CD14-positive monocyte (primary cell): ENCODE measurements around the gene SAMD13. TPM values are rescaled to one million over a fixed set of nuclear protein-coding genes. Genes with fewer than 3 reads are reported as not detected.
A peak's percentile ranks its signal among the peaks of the same experiment; 100 is the strongest.

Experiments
- DNase-seq, 3 donors: peaks; one replicate each; pipeline ENCODE4 v3.0.0-alpha.2; 2011 to 2022
- H2AFZ ChIP-seq: 2 replicates; pipeline ENCODE4 v1.6.0; 2012; ENCODE audit warnings: mild to moderate bottlenecking, low read depth, low read length, inconsistent platforms; ENCODE audit not compliant: insufficient read depth, poor library complexity, severe bottlenecking
- H3K27ac ChIP-seq, 2 donors: 1 replicate in 1 of 2; 2 replicates in 1 of 2; pipeline ENCODE4 v1.5.1; 2012 to 2013; ENCODE audit warnings: low read length in 2 of 2, control low read depth in 1 of 2, inconsistent platforms in 1 of 2, low read depth in 1 of 2, mild to moderate bottlenecking in 1 of 2
- H3K27me3 ChIP-seq, 2 donors: one replicate each; pipeline versions ENCODE4 v1.6.0 to v1.6.1; 2011 to 2013; ENCODE audit warnings: low read length in 2 of 2; ENCODE audit not compliant: control insufficient read depth in 2 of 2, insufficient read depth in 2 of 2
- H3K36me3 ChIP-seq, 2 donors: replicated peaks in 1 of 2; 1 replicate in 1 of 2; 2 replicates in 1 of 2; pipeline versions ENCODE4 v1.5.1 to v1.6.1; 2012 to 2013; ENCODE audit warnings: low read length in 2 of 2, control low read depth in 1 of 2, inconsistent platforms in 1 of 2, mild to moderate bottlenecking in 1 of 2; ENCODE audit not compliant: insufficient read depth in 2 of 2, control insufficient read depth in 1 of 2
- H3K4me1 ChIP-seq, 2 donors: 1 replicate in 1 of 2; 2 replicates in 1 of 2; pipeline versions ENCODE4 v1.5.1 to v1.6.1; 2012 to 2013; ENCODE audit warnings: low read length in 2 of 2, control low read depth in 1 of 2, inconsistent platforms in 1 of 2, mild to moderate bottlenecking in 1 of 2, moderate library complexity in 1 of 2; ENCODE audit not compliant: insufficient read depth in 2 of 2, control insufficient read depth in 1 of 2
- H3K4me2 ChIP-seq: replicated peaks from 2 replicates; pipeline ENCODE3; 2012; ENCODE audit warnings: low read length, moderate library complexity, mild to moderate bottlenecking; ENCODE audit not compliant: poor library complexity, severe bottlenecking; ENCODE audit errors: extremely low read depth
- H3K4me3 ChIP-seq, 3 experiments: fragments of 200-600 bp in 1 of 3; sonication (generic) in 1 of 3; replicated peaks in 1 of 3; 1 replicate in 2 of 3; 2 replicates in 1 of 3; pipeline ENCODE4 v1.5.1; 2011 to 2013; ENCODE audit warnings: low read length in 3 of 3, mild to moderate bottlenecking in 3 of 3, control low read depth in 2 of 3, low read depth in 2 of 3, inconsistent platforms in 1 of 3, moderate library complexity in 1 of 3
- H3K79me2 ChIP-seq: 2 replicates; pipeline ENCODE4 v1.6.0; 2012; ENCODE audit warnings: mild to moderate bottlenecking, control low read depth, inconsistent platforms, low read length, moderate library complexity; ENCODE audit not compliant: insufficient read depth
- H3K9ac ChIP-seq: 2 replicates; pipeline ENCODE4 v1.6.0; 2017; ENCODE audit warnings: low read length, mild to moderate bottlenecking; ENCODE audit not compliant: insufficient read depth, poor library complexity, severe bottlenecking
- H3K9me3 ChIP-seq, 2 donors: replicated peaks in 1 of 2; 1 replicate in 1 of 2; 2 replicates in 1 of 2; pipeline versions ENCODE4 v1.5.1 to v1.6.1; 2012 to 2013; ENCODE audit warnings: low read length in 2 of 2, control low read depth in 1 of 2; ENCODE audit not compliant: control insufficient read depth in 1 of 2, insufficient read depth in 1 of 2
- H4K20me1 ChIP-seq: 2 replicates; pipeline ENCODE4 v1.6.0; 2012; ENCODE audit warnings: mild to moderate bottlenecking, low read length, control low read depth, moderate library complexity; ENCODE audit not compliant: insufficient read depth
- H3K27ac Mint-ChIP-seq, 7 donors: one replicate each; pipeline ENCODE4 v1.8.0; 2020; ENCODE audit warnings: mild to moderate bottlenecking in 7 of 7, mixed read lengths in 7 of 7, moderate library complexity in 6 of 7, inconsistent platforms in 2 of 7
- H3K27me3 Mint-ChIP-seq, 3 donors: one replicate each; pipeline ENCODE4 v1.8.0; 2021 to 2022; ENCODE audit warnings: low read depth in 3 of 3, mild to moderate bottlenecking in 3 of 3, mixed read lengths in 3 of 3, moderate library complexity in 3 of 3, inconsistent platforms in 1 of 3
- H3K36me3 Mint-ChIP-seq, 2 donors: one replicate each; pipeline ENCODE4 v1.8.0; 2020; ENCODE audit warnings: mixed read lengths in 2 of 2, inconsistent platforms in 1 of 2, mild to moderate bottlenecking in 1 of 2
- H3K4me1 Mint-ChIP-seq: one replicate; pipeline ENCODE4 v1.8.0; 2020; ENCODE audit warnings: mild to moderate bottlenecking, mixed read lengths
- H3K4me3 Mint-ChIP-seq, 2 donors: one replicate each; pipeline ENCODE4 v1.8.0; 2020; ENCODE audit warnings: mild to moderate bottlenecking in 2 of 2, mixed read lengths in 2 of 2, moderate library complexity in 1 of 2
- H3K9me3 Mint-ChIP-seq, 7 donors: one replicate each; pipeline ENCODE4 v1.8.0; 2020 to 2022; ENCODE audit warnings: mixed read lengths in 7 of 7, mild to moderate bottlenecking in 6 of 7, moderate library complexity in 6 of 7, inconsistent platforms in 2 of 7
- CTCF ChIP-seq: fragments of 200-600 bp; IDR thresholded peaks from one replicate; pipeline ENCODE4 v1.8.0; 2022; ENCODE audit warnings: antibody characterized with exemption, mild to moderate bottlenecking
- WGBS: methylation state at CpG from one replicate; pipeline ENCODE4 v1.1.5; 2013; ENCODE audit warnings: missing lambda C conversion rate; ENCODE audit not compliant: insufficient coverage; 5-methylcytosine and 5-hydroxymethylcytosine counted together
- intact Hi-C, 2 donors: fragments of 100-400 bp; cut with micrococcal nuclease; formaldehyde crosslinking; loops; one replicate each; pipeline versions ENCODE4 v1.15.0 to v1.15.1; 2023
- polyA plus RNA-seq, 3 donors: library from polyadenylated mRNA; depleted of rRNA in 1 of 3; unstranded in 2 of 3; stranded (reverse) in 1 of 3; fragments of 300-500 nt in 2 of 3; fragments of >200 nt in 1 of 3; fragmentation: Illumina TruSeq in 2 of 3; gene quantifications; 1 replicate in 2 of 3; 2 replicates in 1 of 3; pipeline ENCODE4 v1.2.3, GENCODE V29; 2012 to 2021

Gene SAMD13
- polyA plus RNA-seq, 3 donors = 0.33 to 0.56 (median 0.39) TPM

DNA sequence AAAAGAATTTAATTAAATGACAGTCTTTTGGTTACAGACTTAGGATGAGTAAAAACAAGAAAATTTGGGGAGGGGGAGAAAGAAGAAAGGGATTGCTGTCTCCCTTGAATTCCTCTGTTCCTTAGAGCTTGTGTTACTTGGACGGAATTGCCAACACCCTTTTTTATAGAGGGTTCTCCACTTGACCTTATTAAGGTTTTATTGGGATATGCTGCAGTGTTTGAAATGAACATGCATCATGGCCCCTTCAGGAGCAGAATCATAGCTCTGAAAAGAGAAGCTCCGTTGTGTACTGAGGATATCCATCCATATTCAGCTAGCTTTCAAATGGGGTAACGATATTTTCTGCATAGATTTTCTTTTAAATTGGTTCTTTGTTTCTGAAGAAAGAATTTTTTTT, 48.6 kb downstream of the SAMD13 start:
- H3K4me1 Mint-ChIP-seq = no peaks in the 10 kb centered on the region
- intact Hi-C loops = no loop called here

DNA sequence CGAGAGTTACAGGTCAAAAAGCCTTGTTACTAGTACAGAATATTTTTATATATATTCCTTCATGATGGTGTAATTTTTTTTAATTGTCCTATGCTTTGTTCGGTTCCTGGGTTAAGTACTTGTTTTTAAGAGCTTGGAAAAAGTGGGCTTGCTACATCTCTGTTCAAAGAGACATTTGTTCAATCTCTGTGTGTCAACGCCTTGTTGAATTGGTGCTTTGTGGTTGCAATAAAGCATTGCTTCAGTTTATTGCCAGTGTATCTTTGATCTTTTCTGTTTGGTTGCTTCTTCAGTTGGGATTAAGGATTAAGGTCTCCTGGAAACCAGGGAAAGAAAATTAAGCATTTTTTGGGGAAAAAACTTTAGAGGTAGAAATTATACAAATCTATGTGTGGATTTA, 49.0 kb downstream of the SAMD13 start:
- Histone ChIP-seq H3K27ac (no peak overlapping the region), H3K9ac (no peak overlapping the region), H3K4me3 (no peak overlapping the region), H3K36me3 (no peaks in the 10 kb centered on the region), H4K20me1 (no peaks in the 10 kb centered on the region), H3K79me2 (no peaks in the 10 kb centered on the region), H3K4me1 (no peaks in the 10 kb centered on the region), H2AFZ (no peak overlapping the region), H3K4me2 (no peak overlapping the region), H3K9me3 (no peaks in the 10 kb centered on the region), H3K27me3 (no peaks in the 10 kb centered on the region)
- H3K4me3 Mint-ChIP-seq = no peak overlapping the region
- intact Hi-C loops = no loop called here
- H3K36me3 Mint-ChIP-seq = no peaks in the 10 kb centered on the region
- H3K4me1 Mint-ChIP-seq = no peaks in the 10 kb centered on the region
- peak overlapping the region in 1 of 7 donors; percentile 20 for H3K27ac Mint-ChIP-seq
- DNase-seq = no peak
- 100% methylated on average over 1 of the region's 3 CpGs for WGBS
- H3K27me3 Mint-ChIP-seq = no peaks in the 10 kb centered on the region
- peaks cover 0 to 2% (median 0%) of the 10 kb centered on the region in 7 donors for H3K9me3 Mint-ChIP-seq
- no peak for TF ChIP-seq CTCF

More for the DNA sequence above, 48.6 kb downstream of the SAMD13 start:
- Histone ChIP-seq H3K79me2 (no peaks in the 10 kb centered on the region), H3K9ac (no peak overlapping the region), H3K27me3 (no peaks in the 10 kb centered on the region), H3K27ac (no peak overlapping the region), H3K4me2 (no peak overlapping the region), H3K4me1 (no peaks in the 10 kb centered on the region), H3K4me3 (no peak overlapping the region), H3K9me3 (no peaks in the 10 kb centered on the region), H3K36me3 (no peaks in the 10 kb centered on the region), H4K20me1 (no peaks in the 10 kb centered on the region), H2AFZ (no peak overlapping the region)
- Mint-ChIP-seq H3K36me3 (no peaks in the 10 kb centered on the region), H3K27me3 (no peaks in the 10 kb centered on the region), H3K27ac (no peak overlapping the region), H3K9me3 (peaks cover 0 to 2% (median 0%) of the 10 kb centered on the region in 7 donors), H3K4me3 (no peak overlapping the region)
- TF ChIP-seq CTCF = no peak
- WGBS = no CpG with 5 or more reads among the region's 3 CpGs
- no peak for DNase-seq
